ENCODE measurements around the gene RALGPS2.
"Not testable (repeated sequence)": the region's sequence is repeated elsewhere in the genome, so short reads cannot be mapped to it uniquely, and the experiment has no call there.

RALGPS2 gene

DNA sequence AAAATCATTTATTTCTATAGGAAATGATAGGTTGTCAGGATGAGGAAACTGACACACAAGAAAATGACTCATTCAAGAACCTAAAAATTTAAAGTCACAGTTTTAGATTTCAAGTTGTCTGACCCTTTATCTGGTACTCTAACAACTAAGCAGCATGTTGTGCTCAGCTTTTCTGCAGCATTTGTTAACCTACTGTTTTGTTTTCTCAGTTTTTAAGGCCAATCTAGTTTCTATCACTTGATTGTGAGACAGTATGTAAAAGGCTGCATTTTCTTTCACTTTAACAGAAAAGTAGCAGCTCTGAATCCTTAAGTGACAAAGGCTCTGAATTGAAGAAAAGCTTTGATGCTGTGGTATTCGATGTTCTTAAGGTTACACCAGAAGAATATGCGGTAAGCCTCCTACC, 59.1 kb downstream of the RALGPS2 start:
- no peak for DNase-seq

DNA sequence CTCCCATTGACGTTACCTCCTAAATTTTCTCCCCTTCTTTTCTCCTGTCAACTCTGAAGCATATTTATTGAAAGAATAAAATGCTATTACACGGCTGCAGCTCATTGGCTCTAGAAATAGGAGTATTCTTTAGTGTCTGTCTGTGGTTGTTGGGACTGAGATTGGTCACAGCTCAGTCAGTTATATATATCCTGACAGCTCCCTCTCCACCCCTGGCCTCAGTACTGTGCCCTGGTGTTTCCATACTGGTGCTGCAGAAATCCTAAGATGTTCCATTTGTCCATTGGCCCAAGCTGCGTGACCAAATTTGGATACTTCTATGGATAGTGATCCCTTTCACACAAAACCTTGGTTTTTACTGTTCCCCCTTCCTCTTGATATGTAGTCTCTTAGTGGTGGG, 67.3 kb downstream of the RALGPS2 start:
- DNase-seq = no peak

DNA sequence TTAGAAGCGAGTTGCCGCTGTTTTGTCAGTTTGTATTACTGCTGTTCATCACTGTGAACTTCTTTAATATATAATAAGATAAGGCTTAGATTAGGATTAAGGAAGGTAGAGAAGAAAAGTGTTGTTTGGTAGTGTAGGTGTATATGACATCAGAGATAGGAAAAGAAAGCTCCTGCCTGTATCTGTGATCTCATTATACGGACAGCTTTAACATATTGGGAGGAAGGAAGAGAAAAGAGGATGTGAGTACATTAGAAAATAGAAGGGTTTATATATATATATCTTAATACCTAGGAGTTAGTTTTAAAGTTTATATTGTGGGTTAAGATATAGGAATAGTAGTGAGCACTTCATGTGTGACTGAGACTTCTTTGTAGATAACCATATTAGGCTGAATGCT, 71.0 kb downstream of the RALGPS2 start:
- no peak for DNase-seq

DNA sequence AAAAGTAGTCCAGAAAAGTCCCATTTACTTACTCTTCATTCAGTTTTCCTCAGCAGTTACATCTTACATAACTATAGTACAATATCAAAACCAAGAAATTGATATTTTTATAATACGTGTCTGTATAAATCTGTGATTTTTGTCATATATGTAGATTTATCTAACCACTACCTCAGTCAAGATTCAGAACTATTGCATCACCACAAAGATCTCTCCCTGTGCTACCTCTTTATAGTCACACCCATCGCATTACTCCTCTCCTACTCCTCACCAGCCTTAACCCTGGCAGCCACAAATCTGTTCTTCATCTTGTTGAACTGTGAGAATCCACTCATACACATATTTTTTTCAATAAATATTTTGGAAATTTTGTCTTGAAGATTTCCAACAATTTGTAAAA, 72.5 kb downstream of the RALGPS2 start:
- no peak for DNase-seq

DNA sequence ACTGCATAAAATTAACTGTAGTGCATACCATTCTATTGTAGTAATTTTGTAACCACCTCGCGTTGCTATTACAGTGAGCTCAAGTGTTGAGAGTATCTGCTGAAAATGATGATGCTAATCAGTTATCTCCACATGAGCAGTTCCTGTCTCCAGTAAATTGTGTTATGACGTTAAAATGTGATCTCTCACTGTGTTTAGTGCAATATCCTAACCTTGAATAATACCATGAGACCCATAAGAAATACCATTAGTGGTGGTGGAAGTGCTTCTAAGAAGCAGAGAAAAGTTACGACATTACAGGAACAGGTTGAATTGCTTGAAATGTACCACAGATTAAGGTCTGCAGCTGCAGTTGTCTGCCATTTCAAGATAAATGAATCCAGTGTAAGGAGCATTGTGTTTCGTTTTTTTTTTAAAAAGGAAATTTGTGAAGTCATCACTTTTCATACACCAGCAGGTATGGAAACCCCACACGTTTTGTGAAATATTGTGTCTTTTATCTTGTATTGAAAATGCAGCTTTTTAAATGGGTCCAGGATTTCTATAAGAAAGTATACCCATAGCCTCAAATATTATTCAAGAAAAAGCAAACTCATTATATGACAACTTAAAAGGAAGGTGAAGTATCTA, 73.3 kb downstream of the RALGPS2 start:
- no peak for DNase-seq

DNA sequence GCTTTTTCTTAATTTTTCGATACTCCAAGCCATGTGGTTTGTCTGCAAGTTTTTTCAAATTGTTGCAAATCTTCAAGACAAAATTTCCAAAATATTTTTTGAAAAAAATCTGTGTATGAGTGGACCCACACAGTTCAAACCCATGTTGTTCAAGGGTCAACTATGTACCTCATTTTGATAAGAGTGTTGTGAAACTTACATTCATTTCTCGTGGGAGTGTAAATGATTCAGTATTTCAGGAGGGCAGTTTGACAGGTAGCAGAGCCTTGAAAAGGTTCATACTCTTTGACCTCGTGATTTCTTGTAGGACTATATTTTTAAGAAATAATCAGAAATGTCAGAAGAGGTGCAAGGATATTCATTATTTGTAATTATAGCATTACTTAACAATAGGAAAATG, 77.8 kb downstream of the RALGPS2 start:
- no peak for DNase-seq

DNA sequence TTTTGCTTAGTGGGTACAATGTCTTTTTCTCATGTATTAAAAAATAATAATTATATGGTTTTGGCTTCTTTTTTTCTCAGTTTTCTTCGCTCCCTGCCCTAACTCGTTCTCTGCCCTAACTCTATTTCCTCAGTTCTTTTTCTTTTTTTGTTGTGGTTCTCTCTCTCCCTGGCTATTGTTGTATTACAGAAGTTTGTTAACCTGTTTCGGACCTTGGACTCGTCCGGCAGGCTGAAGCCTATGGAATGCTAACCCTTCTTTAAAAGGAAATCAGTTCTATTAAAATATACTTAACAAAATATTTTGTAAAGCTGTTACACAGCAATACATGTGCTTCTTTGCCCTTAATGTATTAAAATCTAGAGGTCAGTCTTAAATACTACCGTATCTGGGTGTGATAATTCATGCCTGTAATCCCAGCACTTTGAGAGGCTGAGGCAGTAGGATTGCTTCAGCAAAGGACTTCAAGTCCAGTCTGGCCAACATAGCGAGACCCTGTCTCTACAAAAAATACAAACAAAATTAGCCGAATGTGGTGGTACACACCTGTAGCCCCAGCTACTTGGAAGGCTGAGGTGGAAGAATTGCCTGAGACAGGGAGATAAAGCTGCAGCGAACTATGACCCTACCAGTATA, 81.7 kb downstream of the RALGPS2 start:
- no peak for DNase-seq

DNA sequence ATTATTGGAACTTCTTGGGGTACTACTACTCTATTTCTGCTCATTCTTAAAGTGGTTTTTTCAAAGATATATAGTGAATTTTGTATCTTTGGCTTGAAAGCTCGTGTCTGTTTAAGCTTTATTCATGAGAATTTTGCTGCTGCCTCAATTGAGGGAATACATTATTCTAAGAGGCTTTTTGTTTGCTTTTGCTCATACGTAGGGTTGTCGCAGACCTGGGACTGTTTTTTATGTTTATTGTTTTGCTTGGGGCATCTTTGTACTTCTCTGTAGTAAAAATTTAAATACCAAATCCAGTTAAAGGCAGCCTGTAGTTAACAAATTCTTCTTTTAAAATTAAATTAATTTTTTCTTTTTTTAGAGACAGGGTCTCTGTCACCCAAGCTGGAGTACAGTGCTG, 83.5 kb downstream of the RALGPS2 start:
- DNase-seq = no peak

DNA sequence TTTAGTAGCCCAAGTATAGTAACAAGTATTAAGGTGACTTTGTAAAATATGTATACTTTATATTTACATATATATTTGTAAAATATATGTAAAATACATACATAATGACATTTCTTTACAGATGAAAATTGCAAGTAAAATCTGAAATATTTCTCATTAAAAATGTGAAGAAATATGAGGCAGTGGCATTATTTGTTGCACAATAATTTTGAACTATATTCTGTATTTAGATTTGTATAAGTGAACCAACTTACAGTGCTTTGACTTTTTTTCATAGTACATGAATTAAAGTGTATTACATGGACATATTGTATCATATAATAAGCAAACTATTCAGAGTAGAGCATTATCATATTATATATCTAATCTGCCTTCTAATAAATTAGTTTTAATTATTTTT, 85.5 kb downstream of the RALGPS2 start:
- no peak for DNase-seq

DNA sequence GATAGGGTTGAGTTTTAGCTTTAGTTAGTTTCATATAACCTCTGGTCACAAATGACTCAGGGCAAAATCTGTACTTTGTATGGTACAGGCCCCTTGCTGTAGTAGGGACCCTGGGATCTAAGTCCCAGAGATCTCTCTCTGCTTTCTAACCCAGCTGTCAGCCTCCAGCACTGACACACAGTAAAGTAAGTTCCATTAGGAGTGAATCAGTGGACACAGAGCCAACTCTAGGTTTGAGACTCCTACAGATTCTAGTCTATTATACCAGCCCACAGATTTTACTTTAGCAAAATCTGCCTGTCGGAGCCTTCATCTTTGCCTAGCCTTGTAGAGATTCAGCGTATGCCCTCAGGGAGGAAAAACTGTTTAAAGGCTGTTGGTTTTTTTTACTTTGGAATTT, 93.4 kb downstream of the RALGPS2 start:
- DNase-seq = no peak

DNA sequence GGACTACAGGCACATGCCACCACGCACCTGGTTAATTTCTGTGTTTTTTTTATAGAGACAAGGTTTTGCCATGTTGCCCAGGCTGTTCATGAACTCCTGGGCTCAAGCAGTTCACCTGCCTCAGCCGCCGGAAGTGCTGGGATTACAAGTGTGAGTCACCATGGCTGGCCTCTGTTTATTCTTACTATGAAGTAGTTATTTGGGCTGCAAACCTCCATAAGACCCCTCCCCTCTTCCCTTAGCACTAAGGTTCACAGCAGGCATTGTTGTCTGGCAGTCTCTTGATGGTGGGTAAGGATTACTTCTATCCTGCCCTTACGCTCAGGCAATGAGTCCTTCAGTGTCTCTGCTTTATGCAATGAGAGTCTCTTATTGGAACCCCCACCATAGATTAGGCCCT, 94.1 kb downstream of the RALGPS2 start:
- DNase-seq = no peak

DNA sequence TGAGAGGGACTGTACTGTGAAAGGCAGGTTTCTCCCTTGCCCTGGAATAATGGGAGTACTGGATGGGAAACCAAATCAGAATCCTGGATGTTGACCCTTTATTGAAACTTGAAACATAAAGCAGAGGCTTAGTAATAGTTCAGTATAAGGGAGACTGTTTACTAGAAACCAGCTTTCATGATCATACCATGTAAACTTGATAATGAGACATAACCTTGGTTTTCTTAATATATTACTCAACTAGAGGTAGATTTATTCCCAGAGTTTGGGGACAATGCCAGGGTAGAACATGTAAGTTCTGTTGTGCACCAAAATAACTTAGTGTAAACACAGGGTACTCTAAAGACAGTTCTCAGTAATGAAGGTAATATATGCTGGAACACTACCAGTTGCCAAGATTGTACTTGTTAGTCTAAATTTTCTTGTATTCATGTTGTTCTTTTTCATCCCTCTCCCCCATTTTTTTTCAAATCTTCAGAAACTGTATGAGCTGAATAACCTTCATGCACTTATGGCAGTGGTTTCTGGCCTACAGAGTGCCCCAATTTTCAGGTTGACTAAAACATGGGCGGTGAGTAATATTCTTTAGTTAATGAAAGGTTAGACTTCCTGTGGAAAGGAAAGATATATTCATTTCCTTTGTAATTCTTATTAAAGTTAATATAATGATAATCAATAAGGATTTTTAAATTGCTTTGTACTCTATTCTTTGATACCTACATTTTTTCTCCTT, 96.3 kb downstream of the RALGPS2 start:
- no peak for DNase-seq

DNA sequence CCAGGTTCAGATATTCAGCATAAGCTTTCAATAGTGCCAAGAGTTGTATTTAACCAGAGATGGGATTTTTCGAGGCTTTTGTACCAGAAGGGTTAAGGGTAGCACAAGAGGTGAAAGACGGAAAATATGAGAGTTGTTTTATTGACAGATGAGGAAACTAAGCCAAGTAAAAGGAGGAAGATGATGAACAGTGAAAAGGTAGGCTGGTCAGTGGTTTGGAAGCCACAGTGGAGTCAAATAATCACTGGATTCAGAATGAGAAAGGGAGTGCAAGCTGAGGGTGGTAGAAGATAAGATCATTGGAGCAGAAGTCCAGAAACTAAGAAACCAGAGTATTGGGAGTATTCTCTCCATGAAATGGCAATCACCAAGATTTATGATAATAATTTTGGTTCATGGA, 100.1 kb downstream of the RALGPS2 start:
- no peak for DNase-seq

DNA sequence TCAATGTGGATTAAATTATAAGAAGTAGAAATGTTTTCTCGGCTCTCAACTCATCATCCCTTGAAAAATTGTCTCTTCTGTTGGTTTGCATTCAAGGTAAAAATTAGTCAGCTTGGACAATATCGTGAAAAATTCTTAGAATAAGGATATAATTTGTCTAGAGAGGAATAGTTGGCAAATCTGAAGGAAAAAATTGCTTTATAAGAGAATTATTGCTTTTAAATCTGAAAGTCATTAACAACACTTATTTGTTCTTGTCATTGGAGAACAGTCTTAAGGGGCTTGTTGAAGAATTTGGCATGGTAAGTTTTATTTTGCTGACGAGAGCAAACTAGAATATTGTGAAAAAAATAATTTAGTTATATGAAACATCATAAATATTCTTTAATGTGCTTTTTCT, 119.4 kb downstream of the RALGPS2 start:
- DNase-seq = no peak

DNA sequence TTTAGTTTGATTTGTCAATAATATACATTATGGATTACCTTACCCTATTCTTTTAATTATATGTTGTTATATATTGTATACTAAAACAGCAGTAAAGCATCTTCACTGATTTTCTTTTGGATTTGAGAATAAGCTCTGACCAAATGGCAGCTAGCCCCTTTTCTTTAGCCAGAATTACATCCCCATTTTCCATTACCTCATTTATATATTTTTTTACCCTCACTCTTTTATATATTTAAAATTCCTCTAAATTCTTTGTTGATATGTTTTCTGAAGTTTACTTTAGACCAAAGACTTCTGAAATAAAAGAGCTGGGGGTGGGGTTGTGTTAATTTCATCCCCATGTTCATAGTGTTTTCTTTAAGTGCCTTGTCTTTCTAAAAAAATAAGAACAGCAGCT, 121.3 kb downstream of the RALGPS2 start:
- DNase-seq = no peak

DNA sequence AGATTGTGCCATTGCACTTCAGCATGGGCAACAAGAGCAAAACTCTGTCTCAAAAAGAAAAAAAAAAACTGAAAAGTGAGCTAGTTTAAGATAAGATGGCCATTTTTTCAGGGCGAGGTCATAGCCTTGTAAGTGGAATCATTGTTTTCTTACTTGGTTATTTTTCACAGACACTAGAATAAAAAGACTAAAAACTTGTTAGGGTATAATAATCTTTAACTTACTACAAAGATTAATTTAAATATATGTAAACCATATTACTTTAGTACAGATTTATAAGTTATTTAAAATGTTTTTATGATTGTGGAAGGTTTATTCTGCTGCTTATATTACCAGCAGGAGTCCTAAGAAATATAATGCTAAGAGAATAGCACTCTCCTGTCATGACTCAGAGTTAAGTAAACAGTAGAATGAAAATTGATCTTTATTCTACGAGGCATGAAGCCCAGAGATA, 122.4 kb downstream of the RALGPS2 start:
- DNase-seq = no peak

DNA sequence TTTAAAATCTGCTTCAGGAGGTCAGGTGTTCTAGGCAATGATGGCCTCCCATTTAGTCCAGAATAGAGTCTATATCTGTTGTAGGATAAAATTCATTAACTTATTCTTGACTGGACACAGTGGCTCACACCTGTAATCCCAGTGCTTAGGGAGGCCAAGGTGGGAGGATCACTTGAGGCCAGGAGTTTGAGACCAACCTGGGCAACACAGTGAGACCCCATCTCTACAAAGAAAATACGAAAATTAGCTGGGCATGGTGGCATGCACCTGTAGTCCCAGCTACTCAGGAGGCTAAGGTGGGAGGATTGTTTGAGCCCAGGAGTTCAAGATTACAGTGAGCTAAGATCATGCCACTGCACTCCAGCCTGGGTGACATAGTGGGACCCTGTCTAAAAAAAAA, 122.9 kb downstream of the RALGPS2 start:
- not testable (repeated sequence) for DNase-seq

DNA sequence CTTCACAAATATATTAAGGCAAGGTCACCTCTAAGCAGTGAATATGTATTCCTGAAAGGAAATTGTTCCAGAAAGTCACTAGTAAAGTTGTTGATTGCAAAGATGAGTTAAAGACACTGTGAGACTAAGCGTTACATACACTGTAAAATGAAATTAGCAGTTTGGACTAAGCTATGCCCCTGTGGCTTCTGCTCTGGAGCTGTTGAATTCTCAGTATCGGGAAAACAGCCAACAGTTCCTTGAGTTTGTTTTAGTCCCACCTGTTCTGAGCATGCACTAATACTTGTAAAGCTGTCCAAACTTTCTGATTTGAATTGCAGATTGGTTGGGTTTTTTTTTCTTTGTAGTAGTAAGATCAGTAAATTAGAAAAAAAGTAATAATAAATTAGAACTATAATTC, 124.9 kb downstream of the RALGPS2 start:
- no peak for DNase-seq

DNA sequence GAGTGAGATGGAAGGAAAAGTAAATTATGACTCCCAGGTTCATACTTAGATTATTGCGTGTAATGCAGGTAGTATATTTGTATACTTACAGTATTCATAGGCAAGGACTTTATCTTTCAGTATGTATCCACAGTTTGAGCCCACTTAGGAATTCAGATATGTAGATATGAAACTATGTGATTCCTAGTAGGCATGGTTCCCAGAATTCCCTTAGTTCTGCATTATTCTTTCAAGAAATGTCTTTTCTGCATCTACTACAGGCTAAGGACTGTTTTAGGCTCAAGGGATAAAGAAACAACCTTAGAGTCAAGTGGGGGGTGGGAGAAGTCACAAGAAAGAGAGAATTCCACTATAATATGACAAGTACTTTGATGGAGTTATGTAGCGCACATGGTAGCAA, 132.1 kb downstream of the RALGPS2 start:
- DNase-seq = no peak

DNA sequence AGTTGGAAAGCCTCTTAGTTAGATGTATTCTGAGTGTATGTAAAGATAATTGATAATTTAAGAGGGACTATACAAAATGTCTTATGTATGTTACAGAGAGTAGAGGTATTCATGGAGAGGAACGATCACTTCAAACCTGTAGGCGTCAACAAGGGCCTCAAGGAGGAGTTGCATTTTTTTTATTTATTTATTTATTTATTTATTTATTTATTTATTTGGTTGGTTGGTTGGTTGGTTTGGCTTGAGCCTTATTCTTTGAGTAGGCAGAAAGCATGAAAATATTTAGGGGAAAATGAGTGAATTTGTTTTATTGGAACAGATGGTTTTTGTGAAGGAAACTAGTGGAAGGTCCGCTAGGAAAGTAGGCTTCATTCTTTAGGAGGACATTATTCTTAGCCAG, 137.4 kb downstream of the RALGPS2 start:
- no peak for DNase-seq

DNA sequence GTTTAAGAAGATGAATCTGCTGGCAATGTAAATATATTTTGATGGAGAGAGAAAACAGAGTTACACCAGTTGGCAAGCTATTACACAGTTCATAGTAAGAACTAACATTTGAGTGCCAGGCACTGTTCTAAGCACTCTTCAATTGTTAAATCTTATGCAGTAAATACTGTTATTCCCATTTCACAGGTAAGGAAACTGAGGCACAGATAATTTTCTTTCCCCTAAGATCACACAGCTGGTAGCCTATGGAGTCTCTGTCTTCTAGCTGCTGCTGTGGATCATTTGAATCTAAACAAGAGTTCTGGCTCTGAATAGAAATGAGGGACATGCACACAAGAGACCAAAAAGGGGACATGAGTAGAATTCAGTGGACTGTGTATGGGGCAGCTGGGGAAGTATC, 137.8 kb downstream of the RALGPS2 start:
- DNase-seq = no peak

DNA sequence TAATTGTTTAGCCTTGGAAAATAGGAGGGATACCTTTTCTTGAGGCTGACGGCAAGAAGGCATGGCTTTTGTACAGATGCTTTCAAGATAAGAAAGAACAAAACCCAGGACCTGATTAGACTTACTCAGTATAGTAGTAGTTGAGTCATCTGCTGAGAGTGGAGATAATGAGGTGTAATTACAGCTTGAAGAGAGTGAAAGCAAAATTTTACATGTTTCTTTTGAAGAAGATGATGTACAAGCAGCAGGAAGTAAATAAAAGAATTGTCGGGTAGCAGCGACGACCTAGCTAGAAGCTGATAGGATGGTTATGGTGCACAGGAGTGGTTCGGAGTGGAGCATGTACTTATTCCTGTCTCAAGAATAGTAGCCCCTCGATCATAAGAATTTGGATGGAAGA, 139.3 kb downstream of the RALGPS2 start:
- no peak for DNase-seq

DNA sequence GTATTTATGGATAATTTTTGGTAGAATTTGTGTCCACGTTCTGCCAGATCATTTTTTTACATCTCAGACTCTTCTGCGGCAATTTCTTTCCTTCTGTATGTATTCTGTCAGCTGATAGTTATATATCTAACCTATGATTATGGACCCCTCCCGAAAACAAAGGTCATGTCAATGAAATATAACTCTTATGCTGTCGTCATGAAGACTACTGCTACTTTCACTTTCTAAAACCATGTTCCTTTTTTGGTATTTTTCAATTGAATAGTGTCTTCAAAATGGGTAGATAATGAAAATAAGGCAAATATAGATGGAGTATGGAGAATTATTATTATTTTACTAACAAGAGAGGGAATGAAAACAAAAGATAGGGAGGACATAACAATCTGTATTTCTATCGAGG, 142.6 kb downstream of the RALGPS2 start:
- no peak for DNase-seq

DNA sequence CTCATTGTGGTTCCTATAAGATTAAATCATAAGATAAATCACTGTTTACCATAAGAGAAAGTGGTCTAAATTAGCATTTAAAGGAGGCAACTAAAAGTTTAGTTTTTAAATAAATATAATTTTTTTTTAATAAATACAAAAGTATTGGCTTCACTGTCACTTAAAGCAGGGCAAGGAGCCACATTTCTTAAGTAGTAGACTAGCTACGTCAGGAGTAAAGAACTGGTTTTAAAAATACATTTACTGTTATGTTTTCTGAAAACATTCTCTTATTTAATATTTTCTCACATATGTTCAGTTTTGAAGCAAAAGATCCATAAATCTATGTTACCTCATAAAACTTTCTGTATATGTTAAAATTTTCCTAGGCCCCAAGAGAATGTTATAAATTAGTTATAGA, 143.7 kb downstream of the RALGPS2 start:
- DNase-seq = no peak

All from SIG-M5 (cell line).